Measurements from ENCODE around the gene ACTR3.

- no peak for TF ChIP-seq EZH2phosphoT487 (IDR thresholded peaks at IDR 0.05; ENCODE audit: borderline replicate concordance)
- TF ChIP-seq CTCF (conservative IDR thresholded peaks at IDR 0.05; ENCODE audit: low read length): no peak
Observed at GRCh38 chr2:113965228-113965627, 75.3 kb downstream of the ACTR3 start.

All from Loucy (cell line).